GM20431 (cell line): ENCODE results near the gene CHEK1.

ENCODE experiments used
- in situ Hi-C: fragments of 300-500 bp; cut with MseI, MboI; formaldehyde crosslinking; loops from one replicate; pipeline ENCODE4 v1.15.0; 2020; ENCODE audit warnings: low sequenced_read_pairs; ENCODE audit not compliant: unreplicated experiment

Gene CHEK1

GRCh38 chr11:125625225-125625629 lies 264 bp downstream of the CHEK1 start:
- in situ Hi-C loops = no loop called here

GRCh38 chr11:125625630-125626287 lies 796 bp downstream of the CHEK1 start:
- in situ Hi-C loops = no loop called here

DNA sequence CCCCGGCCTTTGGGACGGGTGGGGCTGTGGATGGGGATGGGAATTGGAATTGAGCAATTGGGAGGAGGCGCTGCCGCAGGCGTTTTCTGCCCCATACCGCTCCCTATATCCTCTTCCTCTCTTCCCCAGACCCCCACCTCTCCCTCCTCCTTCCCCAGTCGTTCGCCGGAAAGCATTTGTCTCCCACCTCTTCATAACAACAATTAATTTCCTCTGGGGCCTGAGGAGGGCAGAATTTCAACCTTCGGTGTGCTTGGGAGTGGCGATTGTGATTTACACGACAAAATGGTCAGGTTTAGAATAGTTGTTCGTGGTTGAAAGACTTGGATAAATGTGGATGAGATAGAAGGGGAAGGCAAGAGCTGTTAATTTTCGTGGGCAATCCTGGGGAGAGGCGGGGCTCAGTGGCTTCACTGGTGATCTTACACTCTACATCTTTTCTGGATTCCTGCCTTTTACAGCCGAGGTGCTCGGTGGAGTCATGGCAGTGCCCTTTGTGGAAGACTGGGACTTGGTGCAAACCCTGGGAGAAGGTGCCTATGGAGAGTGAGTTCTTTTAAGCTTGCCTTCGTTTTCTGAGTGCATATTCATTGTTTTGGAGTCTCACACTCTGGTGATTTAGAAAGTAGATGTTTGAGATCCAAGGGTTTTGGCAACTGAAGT lies 1.5 kb downstream of the CHEK1 start:
- in situ Hi-C loops = no loop called here

DNA sequence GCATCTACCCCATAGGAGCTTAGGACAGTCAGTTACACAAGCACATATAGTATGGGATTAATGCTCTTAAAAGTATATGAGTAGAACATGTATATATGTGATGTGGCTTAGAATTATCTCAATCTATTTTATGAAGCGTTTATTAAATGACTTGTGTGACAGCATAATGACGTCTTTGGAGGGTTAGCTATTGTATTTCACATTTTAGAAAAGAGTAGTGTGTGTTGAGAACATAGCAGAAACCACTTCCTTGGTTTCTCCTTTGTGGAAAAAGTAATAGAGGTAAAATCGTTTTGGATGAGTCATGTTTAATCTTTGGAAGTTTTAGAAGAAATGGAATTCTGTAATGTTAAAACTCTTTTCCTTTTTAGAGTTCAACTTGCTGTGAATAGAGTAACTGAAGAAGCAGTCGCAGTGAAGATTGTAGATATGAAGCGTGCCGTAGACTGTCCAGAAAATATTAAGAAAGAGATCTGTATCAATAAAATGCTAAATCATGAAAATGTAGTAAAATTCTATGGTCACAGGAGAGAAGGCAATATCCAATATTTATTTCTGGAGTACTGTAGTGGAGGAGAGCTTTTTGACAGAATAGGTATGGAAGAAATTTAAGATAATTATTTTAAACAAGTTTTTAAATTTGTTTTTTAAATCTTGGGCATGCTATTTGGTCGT lies 2.4 kb downstream of the CHEK1 start:
- in situ Hi-C loops = no loop called here

- in situ Hi-C loops = no loop called here
These were observed 12.9 kb downstream of the CHEK1 start for GRCh38 chr11:125637840-125638239.

- in situ Hi-C loops = no loop called here
These were observed 13.4 kb downstream of the CHEK1 start for GRCh38 chr11:125638315-125638714.

GRCh38 chr11:125645871-125646270 lies 20.9 kb downstream of the CHEK1 start:
- in situ Hi-C loops = no loop called here

DNA sequence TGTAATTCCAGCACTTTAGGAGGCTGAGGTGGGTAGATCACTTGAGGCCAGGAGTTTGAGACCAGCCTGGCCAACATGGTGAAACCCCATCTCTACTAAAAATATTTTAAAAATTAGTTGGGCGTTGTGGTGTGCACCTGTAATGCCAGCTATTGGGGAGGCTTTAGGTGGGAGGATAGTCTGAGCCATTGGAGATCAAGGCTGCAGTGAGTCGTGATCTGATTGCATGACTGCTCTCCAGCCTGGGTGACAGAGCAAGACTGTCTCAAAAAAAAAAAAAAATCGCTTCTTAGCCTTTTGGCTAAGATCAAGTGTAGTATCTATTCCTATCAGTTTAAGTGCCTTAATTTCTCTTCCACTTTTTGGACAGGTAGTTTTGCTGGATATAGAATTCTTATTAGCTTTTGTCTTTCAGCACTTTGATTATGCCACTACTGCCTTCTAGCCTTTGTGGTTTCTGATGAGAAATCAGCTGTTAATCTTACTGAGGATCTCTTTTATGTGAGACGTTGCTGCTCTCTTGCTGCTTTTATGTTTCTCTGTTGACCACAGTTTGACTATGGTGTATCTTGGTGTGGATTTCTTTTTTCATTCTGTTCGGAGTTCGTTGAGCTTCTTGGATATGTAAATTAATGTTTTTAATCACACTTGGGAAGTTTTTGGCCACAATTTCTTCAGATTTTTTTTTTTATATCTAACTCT lies 24.7 kb downstream of the CHEK1 start:
- in situ Hi-C loops = no loop called here

DNA sequence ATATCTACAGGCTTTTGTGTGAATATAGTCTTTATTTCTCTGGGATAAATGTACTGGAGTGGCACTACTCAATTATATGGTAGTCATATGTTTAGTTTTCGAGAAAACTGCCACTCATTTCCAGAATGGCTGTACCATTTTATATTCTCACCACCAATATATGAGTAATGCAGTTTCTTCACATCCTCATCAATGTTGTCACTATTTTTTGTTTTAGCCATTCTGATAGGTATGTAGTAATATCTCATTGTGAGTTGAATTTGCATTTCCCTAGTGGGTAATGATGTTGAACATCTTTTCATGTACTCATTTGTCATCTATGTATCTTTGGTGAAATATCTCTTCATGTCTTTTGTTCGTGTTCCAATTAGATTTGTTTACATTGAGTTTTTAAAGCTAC lies 37.7 kb downstream of the CHEK1 start:
- in situ Hi-C loops = no loop called here

GRCh38 chr11:125663910-125664309 lies 38.9 kb downstream of the CHEK1 start:
- in situ Hi-C loops = no loop called here

DNA sequence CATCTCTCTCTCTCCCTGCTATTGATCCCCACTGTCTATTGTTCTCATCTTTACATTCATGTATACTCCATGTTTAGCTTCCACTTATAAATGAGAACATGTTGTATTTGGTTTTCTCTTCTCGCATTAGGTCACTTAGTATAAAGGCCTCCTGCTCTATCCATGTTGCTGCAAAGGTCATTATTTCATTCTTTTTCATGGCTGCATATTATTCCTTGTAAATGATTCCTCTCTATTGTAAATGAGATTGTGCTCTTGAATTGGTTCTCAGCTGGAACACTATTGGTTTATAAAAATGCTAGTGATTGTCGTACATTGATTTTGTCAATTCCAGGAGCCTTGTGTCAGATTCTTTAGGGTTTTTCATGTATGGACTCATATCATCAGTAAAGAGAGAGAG lies 42.2 kb downstream of the CHEK1 start:
- in situ Hi-C loops = no loop called here

GRCh38 chr11:125670172-125670571 lies 45.2 kb downstream of the CHEK1 start:
- in situ Hi-C loops = no loop called here

- in situ Hi-C loops = no loop called here
These were observed 46.6 kb downstream of the CHEK1 start for GRCh38 chr11:125671561-125671960.

DNA sequence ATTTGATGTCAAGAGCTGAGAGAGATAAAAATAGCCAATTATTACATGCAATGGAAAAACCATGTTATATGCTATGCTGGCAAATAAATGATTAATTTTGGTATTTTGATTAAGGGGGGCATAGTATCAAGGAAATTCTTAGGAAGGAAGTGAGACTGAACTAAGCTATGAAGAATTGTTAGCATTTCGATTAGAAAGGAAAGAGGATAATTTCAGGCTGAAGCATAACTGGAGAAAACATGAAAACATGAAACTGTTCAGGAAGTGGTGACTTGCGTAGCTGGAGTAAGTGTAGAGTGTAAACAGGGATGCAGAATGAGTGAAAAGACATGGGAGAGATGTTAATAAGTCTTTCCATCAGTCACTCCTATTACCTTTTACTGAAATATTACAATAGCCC lies 49.2 kb downstream of the CHEK1 start:
- in situ Hi-C loops = no loop called here

GRCh38 chr11:125675196-125675595 lies 50.2 kb downstream of the CHEK1 start:
- in situ Hi-C loops = no loop called here

- in situ Hi-C loops = no loop called here
These were observed 54.4 kb downstream of the CHEK1 start for GRCh38 chr11:125679397-125679796.

DNA sequence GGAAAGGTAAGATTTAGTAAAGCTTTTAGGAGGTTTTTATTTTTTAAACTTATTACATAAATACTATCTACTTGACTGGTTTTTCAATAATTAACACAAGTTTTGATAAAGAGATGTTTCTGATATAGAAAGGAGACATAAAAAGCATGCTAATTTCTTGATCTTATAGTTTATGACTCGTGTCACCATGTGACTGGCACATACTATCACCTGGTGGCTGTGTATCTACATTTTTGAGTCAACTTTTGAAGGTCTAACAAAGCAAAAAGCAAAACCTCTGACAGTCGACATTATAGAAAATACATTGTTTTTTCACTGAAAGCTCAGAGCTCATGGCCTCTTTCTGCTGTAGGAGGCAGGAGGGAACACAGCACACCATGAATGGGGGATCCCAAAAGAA lies 54.9 kb downstream of the CHEK1 start:
- in situ Hi-C loops = no loop called here

DNA sequence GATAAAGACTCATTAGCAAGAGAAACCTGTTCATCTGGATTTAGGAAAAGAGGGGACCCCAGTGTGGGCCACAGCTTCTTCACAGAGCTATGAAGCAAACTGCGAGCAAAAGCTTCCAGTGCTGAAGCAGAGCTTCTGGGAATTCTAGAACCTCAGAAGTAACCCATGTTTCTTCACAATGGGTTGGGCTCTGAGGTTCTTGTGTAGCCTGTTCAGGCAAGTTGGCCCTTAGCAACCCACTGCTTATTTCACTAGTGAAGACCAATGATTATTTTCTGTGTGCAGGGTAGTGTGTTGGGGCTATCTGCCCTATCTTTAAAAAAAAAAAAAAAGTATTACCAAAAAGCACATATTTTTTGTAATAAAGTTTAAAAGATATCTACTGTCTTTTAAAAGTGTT lies 55.8 kb downstream of the CHEK1 start, which contains the start of gene ACRV1:
Gene ACRV1, minus strand, starts transcription at position 101 of the 400 bp plus-strand sequence. Its CDS starts 67 bp downstream, at position 34.
- in situ Hi-C loops = no loop called here

GRCh38 chr11:125685228-125685627 lies 60.3 kb downstream of the CHEK1 start:
- in situ Hi-C loops = no loop called here

DNA sequence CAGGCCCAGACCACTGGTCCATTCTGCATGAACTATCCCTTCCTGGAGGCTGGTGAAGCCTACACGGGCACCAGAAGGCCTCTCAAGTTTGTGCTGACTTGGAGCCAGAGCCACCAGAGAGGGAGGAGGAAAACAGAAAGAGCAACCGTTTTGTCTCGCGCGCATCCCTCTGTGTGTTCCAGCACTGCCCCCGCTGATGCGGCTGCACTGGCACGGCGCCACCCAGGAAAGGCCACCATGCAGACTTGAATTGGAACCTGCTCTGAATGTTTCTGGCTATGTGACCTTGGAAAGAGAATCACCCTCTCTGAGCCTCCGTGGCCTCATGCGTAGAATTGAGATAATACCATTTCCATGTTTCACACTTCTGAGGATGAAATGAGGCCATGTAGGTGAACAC lies 63.1 kb downstream of the CHEK1 start:
- in situ Hi-C loops = no loop called here

DNA sequence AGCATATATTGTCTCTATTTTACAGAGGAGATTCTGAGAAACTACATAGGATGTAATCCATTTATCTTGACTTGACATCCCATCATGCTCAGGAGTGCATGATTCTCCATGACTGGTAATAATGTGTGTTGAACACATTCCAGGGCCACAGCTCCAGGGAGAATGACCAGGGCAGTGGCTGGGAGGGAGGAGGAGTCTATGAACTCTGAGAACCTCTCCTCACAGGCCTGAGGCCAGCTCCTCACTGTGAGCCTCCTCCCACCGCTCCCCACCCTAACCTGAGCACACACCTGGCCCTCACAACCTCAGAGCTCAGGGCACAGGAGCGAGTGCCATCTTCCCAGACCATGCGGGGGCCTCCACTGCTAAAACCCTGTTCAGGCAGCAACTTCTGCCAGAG lies 63.7 kb downstream of the CHEK1 start:
- in situ Hi-C loops = no loop called here
